SK-N-SH treated with all-trans-retinoic acid at 6 μM for 48 hours (cell line): ENCODE measurements around the gene CYBA.

Experiments
- ARNTL ChIP-seq: fragments of 450-650 bp; formaldehyde crosslinking; IDR thresholded peaks from 2 replicates; pipeline ENCODE4 v1.5.0; 2020; ENCODE audit warnings: low read depth, mild to moderate bottlenecking, moderate library complexity, borderline replicate concordance
- ISL1 ChIP-seq: fragments of 250-450 bp; sonication (Bioruptor Pico); IDR thresholded peaks from 2 replicates; pipeline ENCODE4 v2.1.2; 2022; ENCODE audit warnings: mild to moderate bottlenecking, moderate library complexity
- OSR1 ChIP-seq: fragments of 250-450 bp; sonication (Bioruptor Pico); IDR thresholded peaks from 2 replicates; pipeline ENCODE4 v1.8.0; 2022; ENCODE audit warnings: moderate library complexity, mild to moderate bottlenecking, inconsistent platforms
- RARB ChIP-seq: fragments of 250-450 bp; sonication (Bioruptor Pico); IDR thresholded peaks from 2 replicates; pipeline ENCODE4 v1.8.0; 2021; ENCODE audit warnings: mild to moderate bottlenecking, moderate library complexity
- ZFP3 ChIP-seq: fragments of 250-450 bp; sonication (Bioruptor Pico); IDR thresholded peaks from 2 replicates; pipeline ENCODE4 v1.5.0; 2020; ENCODE audit warnings: mild to moderate bottlenecking, moderate library complexity
- ZNF8 ChIP-seq: fragments of 450-650 bp; formaldehyde crosslinking; IDR thresholded peaks from 2 replicates; pipeline ENCODE4 v1.5.0; 2020; ENCODE audit warnings: mild to moderate bottlenecking, moderate library complexity
- TF ChIP-seq, protein P1 (sequence below): fragments of 250-450 bp; sonication (Bioruptor Pico); IDR thresholded peaks from 2 replicates; pipeline ENCODE4 v1.5.0; 2020; ENCODE audit warnings: mild to moderate bottlenecking, moderate library complexity
- TF ChIP-seq, protein P2 (sequence below): fragments of 250-450 bp; sonication (Bioruptor Pico); IDR thresholded peaks from 2 replicates; pipeline ENCODE4 v1.8.0; 2020; ENCODE audit warnings: mild to moderate bottlenecking, moderate library complexity, borderline replicate concordance

DNA sequence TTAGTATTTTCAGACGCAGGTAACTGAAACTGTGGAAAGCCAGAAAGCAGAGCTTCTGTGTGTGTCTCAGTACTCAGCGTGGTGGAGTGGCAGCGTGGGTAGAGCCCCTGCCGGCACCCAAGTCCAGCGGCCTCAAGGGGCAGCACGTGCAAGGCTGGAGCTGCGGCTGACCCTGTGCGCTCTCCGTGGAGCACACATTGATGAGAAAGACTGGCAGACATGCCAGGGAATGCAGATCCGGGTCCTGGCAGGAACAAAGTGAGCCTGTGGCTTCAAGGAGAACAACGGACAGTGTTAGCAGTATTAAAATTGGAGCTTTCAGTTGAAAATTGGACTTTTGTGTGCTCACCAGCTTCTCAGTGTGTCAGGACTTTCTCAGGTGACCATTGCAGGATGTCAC, 57.4 kb downstream of the CYBA start:
- TF ChIP-seq ZFP3 (CRISPR knock-in tag) (no peak), ZNF8 (CRISPR knock-in tag) (no peak), RARB (CRISPR knock-in tag) (no peak), ARNTL (CRISPR knock-in tag) (no peak), OSR1 (CRISPR knock-in tag) (no peak), ISL1 (CRISPR knock-in tag) (no peak)
- TF ChIP-seq, protein P1, sequence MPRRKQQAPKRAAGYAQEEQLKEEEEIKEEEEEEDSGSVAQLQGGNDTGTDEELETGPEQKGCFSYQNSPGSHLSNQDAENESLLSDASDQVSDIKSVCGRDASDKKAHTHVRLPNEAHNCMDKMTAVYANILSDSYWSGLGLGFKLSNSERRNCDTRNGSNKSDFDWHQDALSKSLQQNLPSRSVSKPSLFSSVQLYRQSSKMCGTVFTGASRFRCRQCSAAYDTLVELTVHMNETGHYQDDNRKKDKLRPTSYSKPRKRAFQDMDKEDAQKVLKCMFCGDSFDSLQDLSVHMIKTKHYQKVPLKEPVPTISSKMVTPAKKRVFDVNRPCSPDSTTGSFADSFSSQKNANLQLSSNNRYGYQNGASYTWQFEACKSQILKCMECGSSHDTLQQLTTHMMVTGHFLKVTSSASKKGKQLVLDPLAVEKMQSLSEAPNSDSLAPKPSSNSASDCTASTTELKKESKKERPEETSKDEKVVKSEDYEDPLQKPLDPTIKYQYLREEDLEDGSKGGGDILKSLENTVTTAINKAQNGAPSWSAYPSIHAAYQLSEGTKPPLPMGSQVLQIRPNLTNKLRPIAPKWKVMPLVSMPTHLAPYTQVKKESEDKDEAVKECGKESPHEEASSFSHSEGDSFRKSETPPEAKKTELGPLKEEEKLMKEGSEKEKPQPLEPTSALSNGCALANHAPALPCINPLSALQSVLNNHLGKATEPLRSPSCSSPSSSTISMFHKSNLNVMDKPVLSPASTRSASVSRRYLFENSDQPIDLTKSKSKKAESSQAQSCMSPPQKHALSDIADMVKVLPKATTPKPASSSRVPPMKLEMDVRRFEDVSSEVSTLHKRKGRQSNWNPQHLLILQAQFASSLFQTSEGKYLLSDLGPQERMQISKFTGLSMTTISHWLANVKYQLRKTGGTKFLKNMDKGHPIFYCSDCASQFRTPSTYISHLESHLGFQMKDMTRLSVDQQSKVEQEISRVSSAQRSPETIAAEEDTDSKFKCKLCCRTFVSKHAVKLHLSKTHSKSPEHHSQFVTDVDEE (CRISPR knock-in tag): no peak
- TF ChIP-seq, protein P2, sequence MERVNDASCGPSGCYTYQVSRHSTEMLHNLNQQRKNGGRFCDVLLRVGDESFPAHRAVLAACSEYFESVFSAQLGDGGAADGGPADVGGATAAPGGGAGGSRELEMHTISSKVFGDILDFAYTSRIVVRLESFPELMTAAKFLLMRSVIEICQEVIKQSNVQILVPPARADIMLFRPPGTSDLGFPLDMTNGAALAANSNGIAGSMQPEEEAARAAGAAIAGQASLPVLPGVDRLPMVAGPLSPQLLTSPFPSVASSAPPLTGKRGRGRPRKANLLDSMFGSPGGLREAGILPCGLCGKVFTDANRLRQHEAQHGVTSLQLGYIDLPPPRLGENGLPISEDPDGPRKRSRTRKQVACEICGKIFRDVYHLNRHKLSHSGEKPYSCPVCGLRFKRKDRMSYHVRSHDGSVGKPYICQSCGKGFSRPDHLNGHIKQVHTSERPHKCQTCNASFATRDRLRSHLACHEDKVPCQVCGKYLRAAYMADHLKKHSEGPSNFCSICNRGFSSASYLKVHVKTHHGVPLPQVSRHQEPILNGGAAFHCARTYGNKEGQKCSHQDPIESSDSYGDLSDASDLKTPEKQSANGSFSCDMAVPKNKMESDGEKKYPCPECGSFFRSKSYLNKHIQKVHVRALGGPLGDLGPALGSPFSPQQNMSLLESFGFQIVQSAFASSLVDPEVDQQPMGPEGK (CRISPR knock-in tag): no peak
